ENCODE data around the gene AIPL1.

The AIPL1 gene

DNA sequence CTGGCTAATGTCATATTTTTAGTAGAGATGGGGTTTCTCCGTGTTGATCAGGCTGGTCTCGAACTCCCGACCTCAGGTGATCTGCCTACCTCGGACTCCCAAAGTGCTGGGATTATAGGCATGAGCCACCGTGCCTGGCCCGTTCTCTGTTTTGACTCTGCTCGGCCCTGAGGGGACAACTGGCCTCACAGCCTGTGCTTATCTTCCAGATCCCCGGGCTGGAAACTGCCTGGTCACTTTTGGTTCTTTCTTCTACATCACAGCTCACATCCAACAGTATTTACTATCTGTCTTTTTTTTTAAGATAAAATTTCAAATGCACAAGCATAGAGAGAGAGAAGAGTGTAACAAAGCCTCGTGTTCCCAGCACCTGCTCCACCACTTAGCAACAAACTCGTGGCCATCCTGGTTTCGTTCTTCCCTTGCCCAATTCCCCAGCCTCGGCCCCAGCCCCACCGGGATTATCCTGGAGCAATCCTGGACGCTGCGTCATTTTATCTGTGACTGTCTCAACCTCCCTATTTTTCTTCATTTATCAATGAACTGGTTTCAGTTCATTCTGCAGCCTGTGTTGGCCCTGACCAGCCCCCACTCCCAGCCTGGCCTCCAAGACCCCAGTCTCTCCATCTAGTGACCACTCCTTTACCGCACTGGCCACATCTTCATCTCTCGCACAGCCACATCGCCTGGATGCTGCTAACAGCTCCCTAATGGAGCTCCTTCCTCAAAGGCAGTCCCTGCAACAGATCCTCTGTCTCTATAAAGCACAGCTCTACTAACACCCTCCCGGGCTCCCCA, 30.5 kb upstream of the AIPL1 start:
- ATAC-seq, result no peak
- DNase-seq, result no peak

DNA sequence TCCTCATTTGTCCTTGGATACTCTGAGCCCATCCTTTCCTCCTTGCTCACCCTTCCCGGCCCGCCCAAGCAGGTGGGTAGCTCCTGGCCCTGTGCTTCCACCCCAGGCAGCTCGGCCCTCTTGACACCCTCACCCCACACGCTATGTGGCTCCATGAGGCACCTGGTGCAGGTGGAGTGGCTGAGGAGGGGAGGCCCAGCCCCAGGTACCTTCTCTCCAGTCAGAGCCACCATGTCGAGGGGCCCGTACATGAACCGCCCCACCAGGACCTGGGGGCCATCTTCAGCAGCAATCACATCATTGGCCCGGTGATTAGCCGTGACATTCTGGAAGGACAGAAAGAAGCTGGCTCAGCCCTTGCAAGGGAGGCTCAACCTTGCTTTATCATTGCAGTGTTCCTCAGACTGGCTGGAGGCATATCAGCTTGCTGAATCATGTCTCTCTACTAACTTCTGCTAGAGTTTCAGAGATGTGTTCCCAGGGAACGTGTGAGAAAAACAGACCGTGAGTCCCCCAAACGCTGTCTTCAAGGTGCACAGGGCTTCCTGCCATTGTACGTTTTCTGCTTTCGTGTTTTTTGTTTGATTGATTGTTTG, 29.6 kb upstream of the AIPL1 start:
- DNase-seq, result no peak
- ATAC-seq, result no peak

- ATAC-seq, result no peak
- DNase-seq, result no peak
Observed at GRCh38 chr17:6463616-6464445, 28.9 kb upstream of the AIPL1 start.

- no peak for ATAC-seq
- DNase-seq, result no peak
Observed at GRCh38 chr17:6462692-6463091, 27.8 kb upstream of the AIPL1 start.

GRCh38 chr17:6461792-6462524, 27.0 kb upstream of the AIPL1 start:
- ATAC-seq (peak; percentile 86), DNase-seq (peak; percentile 29)

DNA sequence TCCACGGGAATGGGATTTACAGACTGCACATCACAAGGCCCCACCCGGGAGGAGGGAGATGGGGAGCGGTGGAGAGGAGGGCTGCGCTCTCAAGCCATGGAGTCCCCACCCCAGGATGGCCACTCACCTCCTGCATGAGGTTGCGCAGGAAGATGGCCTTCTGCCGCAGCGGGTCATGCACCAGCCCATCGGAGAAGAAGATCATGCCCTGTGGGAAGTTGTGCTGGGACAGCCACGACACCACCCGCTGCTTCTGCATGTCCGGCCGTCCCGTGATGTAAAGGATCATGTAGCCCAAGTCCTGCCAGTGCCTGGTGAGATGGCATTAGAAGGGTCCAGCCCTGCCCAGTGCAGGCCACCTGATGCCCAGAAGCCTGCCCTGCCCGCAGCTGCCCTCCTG, 26.3 kb upstream of the AIPL1 start:
- ATAC-seq (no peak), DNase-seq (no peak)

- DNase-seq (no peak), ATAC-seq (no peak)
Observed at GRCh38 chr17:6460531-6461161, 25.7 kb upstream of the AIPL1 start.

DNA sequence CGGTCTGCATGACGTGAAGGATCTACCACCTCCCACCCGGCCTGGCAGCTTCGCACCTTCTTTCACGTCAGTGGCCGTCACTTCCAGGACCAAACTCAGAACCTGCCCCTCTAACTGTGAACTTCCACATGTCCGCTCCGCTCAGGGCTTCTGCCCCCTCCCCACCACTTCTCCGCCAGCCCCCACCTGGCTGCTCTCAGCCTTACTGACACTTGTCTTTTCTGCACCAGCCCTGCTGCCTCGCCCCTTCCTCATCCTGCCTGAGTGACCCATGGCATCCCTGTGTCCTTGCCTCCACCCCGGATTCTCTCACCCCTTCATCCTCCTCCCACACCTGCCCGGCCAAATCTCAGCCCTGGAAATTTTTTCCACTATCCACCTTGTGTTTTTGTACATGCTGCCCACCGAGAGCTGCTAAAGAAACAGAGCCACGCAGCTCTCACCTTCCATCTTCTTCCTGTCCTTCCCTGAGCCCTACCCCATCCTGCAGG, 23.6 kb upstream of the AIPL1 start:
- ATAC-seq, result no peak
- DNase-seq, result no peak

DNA sequence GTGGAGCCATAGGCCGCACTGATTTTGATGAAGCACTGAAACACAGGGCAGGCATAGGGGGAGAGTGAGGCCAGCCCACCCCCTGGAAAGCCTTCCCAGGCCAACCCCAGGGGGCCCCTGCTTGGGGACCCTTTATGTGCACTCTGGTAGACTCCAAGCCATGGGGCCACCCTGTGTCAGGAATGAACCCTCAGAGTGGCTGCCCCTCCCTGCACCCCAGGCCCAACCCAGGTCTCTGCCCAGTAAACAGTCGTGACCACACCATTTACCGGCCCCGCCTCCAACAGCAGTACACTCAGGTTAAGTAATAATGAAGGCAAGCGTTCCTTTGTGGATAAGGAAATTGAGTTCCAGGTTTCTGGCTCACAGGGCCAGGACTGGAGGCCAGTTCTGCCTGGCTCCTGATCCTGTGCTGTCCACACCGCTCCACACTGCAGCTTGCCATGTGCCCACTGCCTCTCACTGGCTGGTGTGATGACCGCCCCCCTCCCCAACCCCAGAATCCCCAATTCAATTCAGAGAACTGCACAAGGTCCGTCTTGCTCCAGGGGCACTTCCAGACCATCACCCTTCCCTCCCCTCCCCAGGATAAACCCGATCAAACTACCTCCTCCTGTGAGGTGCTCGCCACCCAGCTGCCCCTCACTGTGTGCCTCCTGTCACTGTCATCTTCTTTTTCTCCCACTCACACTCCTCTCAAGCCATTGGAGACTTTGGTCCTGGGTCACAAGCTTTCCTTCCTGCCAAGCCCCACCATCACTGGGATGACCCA, 23.0 kb upstream of the AIPL1 start:
- no peak for ATAC-seq
- no peak for DNase-seq

- ATAC-seq (no peak), DNase-seq (no peak)
Observed at GRCh38 chr17:6456914-6457687, 22.2 kb upstream of the AIPL1 start.

DNA sequence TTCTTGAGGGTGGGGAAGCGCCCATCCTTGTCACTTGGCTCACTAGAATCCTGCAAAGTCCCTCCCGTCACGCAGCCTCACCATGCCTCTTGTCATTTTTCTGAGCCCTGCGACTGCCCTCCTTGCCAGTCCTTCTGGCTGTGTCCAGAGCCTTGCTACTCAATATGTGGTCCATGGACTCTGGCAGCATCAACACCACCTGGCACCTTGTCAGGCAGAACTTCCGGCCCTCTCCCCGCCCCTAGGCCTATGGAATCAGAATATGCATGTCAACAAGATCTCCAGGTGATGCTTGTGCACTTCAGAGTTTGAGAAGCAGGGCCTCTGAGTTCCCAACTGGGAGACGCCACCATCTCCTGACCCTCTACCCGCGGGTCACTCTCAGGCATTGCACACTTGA, 21.4 kb upstream of the AIPL1 start:
- DNase-seq (no peak), ATAC-seq (no peak)

DNA sequence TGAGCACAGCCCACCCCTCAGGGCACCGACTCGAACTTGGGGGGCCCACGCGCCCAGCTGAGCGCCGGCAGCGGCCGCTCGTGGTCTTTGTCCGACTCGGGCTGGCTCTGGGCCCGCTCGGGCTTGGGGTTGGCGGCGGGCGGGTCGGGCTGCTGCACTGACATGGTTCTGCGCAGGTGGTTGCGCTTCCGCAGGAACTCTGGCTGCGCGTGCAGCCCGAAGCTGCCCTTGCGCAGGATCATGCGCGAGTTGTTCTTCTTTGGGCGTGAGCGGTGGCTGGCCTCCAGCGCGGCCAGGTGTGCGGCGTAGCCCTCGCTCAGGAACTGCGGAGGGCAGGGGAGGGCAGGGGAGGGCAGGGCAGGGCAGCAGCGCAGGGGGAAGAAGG, 20.4 kb upstream of the AIPL1 start:
- no peak for ATAC-seq
- DNase-seq, result peak; percentile 35

DNA sequence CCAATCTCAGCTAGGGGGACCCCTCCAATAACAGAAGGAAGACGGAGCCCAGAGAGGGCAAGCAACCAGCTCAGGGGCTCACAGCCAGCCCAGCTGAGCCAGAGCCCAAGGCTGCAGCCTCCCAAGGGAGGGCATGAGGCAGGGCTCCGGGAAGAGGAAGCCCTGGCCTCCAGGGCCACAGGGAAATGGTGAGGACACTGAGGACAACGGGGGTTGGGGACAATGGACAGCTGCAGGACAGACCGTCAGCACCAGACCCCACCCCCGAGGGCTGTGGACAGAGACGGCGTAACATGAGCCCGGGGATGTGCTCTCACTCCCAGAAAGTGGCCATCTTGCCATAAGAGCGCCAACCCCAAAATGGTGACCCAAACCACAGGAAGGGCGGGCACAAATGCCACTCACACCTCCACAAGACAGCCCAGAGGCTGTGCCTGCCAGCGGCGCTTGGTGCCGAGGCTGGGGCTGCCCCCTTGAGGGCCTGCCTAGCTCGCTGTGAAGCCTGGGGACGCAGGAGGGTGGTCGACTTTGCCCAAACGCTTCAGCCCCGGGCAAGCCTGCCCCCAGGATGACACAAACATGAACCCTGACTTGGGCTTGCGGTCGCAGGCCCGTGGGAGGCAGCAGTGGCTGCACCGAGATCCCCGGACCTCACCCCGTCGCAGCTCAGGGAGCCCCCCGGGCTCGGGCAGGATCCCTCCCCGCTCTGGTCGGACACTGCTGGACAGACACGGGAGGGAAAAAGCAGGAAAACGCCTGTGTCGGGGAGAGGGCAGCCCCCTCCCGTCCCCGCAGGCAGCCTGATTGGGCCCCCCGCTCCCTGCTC, 19.8 kb upstream of the AIPL1 start:
- ATAC-seq (no peak), DNase-seq (no peak)

- DNase-seq (no peak), ATAC-seq (no peak)
Observed at GRCh38 chr17:6453279-6454024, 18.5 kb upstream of the AIPL1 start.

DNA sequence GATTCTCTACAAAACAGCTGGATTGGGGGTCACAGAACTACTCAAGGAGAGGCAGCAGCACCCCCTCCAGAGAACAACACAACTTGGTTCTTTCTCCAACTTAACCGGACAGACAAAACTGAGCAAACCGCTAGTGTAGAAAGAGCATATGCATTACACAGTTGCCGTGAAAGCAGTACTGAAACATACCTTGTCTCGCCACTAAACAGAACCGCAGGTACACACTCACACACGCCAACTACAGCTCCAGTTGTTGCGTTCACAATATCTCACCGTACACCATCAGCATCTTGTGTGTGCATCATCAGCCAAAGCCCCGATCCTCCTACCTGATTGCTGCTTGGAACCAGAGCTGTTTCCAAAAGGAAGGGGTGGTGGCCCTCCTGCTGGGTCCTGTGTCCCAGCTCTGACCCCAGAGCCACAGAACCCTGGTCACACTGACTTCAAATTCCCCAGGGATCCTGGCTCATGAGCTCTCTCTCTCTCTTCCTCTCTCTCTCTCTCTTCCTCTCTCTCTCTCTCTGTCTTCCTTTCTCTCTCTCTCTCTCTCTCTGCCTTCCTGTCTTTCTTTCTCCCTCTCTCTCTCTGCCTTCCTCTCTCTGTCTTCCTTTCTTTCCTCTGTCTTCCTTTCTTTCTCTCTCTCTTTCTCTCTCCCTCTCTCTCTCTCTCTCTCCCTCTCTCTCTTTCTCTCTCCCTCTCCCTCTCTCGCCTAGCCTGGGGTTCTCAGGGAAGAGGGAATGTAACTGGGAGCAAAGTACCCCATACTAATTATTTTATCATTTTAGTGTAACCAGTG, 17.7 kb upstream of the AIPL1 start:
- no peak for DNase-seq
- ATAC-seq, result no peak

GRCh38 chr17:6450926-6451832, 16.3 kb upstream of the AIPL1 start:
- no peak for DNase-seq
- ATAC-seq, result no peak

GRCh38 chr17:6449307-6449706, 14.4 kb upstream of the AIPL1 start:
- DNase-seq (no peak), ATAC-seq (no peak)

All from stimulated activated naive CD8-positive, alpha-beta T cell treated with anti-CD3 and anti-CD28 coated beads, Interleukin-15, Interleukin-2, amounts not matched to agents 100 U/mL and 50 U/mL, for 24 hours (primary cell).